CMK (cell line): ENCODE results near the gene SF3A1.

ENCODE experiments used
- DNase-seq: peaks from one replicate; pipeline ENCODE4 v3.0.0-alpha.2; 2010; ENCODE audit warnings: low read depth

The SF3A1 gene

DNA sequence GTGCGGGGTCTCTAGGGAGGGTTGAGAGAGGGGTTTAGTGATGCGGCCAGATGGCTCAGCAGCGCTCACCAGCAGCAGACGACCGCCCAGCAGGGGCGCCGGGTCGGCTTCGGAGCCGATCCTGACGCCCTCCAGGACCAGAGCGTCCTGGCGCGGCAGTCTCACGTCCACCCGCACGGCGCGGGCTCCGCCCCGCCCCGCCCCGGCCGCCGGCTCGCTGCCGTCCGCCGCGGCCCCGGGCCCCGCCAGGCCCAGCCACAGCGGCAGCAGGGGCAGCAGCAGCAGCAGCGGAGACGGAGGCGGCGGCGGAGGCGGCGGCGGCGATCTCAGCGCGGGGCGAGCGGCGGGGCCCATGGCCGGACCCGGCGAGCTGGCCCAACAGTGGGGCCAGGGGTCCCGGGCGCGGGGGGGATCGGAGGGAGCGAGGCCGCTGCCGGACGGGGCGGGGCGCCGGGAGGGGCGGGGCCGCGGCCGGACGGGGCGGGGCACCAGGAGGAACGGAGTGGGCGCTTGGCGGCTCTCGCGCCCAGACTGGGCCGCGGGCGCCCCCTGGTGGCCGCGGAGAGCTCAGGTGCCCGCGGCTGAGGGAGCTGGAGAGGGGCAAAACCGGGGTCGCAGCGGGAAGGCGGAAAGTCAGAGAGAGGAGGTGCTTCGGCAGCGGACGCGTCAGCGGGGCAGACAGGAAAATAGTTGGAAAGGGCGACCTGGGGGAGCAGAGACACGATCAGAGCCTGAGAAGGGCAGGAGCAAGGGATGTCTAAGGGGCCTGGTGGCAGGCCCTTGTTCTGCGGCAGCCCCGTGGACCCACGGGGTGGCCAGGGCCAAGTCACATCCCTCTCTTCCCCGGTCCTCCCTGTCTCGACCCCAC lies 30.5 kb upstream of the SF3A1 start, which contains the start of gene RNF215:
Gene RNF215 (minus strand): TSS at position 452 of the 868 bp plus-strand sequence. CDS start 98 bp downstream, at position 354.
- peak; percentile 54 for DNase-seq

DNA sequence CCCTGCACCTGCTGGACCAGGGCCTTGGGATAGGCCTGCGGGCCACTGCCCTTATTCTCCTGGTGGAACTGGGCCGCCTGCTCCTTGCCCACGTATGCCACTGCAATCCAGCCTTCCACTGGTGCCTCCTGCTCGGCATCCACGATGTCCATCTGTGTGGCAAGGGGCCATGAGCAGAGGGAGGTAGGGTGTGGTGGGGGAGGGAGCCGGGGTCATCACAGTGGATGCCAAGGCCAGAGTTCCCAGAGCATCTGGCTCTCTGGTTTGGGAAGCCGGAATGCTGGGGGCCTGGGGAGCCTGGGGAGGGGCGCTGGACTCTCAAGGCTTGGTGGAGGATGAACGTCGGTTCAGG lies 29.9 kb upstream of the SF3A1 start:
- no peak for DNase-seq

DNA sequence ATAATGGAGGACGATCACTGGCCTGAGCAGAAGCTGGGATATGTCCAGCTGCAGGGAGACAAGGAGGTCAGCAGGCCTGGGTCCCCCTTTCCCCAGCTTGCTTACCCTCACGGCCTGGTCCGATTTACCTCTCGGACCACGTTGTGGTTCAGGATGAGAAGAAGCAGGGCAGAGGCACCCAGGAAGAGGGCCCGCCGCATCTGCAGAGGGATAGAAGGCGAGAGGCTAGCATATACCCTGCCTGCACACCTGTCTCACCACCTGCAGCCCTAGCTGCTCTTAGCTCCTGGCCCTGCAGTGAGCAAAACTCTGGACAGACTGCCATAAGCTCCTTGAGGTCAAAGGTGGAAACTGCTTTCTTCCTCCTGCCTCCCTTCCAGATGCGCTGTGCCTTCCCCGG lies 29.2 kb upstream of the SF3A1 start:
- no peak for DNase-seq

DNA sequence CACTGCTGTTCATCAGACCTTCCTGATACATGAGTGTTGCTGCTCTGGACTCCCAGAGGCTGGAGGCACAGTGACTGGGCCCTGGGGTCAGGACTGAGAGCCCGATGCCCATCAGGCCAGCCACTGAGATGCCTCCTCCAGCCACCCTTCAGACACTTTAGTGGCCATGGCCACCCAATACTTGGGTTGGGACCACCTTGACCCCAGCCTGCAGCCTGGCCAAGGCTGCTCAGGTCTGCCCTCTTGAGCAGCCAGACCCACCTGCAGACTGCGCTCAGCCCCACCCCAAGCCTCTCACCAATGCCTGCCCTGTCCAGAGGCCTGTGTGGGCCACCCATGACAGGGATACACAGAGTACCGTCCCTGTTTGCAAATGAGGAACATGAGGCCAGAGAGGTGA lies 26.4 kb upstream of the SF3A1 start:
- no peak for DNase-seq

DNA sequence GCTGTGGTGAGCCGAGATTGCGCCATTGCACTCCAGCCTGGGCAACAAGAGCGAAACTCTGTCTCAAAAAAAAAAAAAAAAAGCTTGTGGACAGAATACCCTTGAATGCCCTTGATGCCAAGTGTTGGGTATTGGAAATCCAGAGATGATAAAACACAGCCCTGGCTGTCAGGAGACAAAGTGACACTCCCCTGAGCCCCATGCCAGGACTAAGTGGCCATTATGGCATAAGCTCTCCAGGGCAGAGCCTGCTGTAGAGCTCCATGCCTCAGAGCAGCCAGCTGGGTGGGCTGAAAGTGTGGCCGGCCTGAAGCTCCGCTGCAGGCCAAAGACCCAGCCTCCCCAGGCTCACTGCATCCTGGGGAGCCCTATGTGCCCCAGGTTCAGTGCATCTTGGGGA lies 25.6 kb upstream of the SF3A1 start:
- DNase-seq, result no peak

DNA sequence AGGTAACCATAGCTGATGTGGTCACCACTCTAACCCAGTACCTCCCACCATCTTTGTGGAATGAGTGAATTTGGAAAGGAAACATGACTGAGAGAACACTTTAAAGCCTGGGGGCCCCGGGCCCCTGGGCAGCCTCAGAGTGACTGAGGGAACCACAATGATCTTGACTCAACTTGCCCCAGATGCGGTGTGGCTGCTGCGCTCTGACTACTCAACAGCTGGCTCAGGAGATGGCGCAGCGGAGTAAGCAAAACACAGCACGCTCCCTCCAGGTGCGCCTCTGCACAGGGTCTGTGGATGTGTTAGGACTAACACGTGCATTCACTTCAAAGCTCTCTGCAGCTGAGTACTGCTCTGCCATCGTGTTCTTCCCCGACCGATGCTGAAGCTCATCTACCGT lies 24.6 kb upstream of the SF3A1 start:
- DNase-seq, result no peak

DNA sequence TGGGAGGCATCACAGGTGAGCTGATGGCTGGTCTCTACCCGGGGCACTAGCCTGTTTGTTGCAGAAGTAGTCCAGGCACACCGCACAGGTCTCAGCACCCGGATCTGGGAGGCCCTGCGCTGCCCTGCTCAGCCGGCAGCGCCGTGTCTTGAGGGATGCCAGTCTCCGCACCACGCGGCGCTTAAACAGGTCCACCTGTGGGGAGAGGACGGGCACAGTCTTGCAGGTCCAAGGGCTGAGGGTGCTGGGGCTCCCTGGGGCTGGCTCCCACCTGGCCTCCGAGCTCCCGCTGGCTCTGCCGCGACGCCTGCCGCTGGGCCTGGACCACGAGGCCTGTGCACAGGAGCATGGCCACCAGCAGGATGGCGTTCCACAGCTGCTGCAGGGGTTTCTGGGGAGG lies 23.3 kb upstream of the SF3A1 start:
- no peak for DNase-seq

DNA sequence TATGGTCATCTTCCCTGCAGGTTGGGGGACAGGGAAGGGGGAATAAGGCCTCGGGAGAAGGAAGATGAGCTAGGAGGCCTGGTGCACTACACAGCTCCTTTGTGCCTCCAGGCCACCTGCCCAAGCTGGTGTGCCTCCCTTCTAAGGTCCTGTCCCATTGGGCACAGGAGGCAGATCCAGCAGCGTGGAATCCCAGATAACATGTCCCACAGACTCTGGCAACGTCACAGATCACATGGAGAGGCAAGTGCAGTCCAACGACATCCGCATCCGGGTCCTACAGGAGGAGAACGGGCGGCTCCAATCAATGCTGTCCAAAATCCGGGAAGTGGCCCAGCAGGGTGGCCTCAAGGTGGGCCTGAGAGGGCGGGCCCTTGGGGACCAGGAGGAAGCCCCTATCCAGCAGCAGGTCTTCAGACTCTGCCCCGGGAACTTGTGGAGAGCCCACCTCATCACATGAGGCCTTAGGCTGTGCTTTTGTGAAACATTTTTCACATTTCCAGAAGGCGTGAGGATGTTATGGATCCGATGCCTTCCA lies 18.7 kb upstream of the SF3A1 start:
- DNase-seq, result no peak

DNA sequence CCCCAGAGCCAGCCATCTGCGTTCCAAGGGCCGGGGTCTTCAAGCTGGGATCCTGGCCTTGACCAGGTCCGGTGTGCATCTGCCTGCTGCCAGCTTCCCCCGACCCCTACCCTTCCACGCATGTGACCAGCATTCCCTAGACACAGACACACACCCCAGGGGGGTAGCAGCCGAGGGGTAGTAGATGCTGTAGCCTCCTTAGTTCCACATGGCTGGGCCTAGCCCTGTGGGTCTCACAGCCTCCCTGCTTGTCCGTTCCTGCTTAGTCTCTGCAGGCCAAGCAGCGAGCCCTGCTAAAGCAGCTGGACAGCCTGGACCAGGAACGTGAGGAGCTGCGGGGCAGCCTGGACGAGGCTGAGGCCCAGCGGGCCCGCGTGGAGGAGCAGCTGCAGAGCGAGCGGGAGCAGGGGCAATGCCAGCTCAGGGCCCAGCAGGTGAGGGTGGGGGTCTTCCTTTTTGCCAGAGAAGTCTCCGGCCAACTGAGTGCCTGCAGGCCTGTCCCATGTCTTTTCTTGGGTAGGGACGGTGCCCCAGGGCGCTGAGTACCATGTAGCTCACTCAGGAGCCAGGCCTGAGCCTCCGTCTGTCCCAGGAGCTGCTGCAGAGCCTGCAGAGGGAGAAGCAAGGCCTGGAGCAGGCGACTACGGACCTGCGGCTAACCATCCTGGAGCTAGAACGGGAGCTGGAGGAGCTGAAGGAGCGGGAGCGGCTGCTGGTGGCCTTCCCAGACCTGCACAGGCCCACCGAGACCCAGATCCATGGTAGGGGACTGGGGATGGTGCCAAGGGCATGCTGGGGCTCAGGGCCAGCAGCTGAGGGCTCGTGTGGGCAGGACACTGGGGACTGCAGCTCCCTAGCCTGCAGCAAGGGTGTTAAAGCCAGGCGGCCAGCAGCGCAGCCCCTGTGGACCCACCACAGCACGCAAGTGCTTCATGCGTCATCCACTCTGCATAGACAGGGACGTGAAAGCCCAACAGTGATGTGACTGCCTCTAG lies 16.9 kb upstream of the SF3A1 start:
- DNase-seq, result no peak

DNA sequence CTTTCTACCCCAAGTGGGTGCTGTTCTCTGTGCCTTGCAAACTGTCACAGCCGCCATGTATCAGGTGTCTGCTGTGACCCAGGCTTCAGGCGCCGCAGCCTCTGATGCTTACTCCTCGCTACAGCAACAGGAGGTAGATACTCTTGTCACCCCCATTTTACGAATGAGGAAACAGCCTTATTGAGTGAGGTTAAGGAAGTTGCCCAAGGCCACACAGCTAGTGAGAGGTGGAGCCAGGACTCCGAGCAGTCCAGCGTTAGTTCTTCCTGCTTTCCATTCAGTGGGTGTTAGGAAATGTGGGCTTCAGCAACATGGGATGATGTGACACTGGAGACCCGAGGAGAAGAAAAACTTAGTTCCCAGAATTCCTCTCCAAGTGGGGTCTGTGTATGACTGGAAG lies 16.2 kb upstream of the SF3A1 start:
- no peak for DNase-seq

DNA sequence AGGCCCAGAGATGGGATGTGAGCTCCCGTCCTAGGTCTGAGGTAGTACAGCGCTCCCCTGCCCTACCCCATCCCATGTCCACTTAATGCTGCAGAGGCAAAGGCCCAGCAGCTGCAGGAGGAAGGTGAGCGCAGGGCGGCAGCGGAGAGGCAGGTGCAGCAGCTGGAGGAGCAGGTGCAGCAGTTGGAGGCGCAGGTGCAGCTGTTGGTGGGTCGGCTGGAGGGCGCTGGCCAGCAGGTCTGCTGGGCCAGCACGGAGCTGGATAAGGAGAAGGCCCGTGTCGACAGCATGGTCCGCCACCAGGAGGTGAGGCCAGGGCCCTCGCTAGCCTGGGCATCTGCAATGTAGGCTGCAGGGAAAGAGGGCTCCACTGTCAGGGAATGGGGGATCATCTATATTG lies 15.3 kb upstream of the SF3A1 start:
- DNase-seq, result no peak

DNA sequence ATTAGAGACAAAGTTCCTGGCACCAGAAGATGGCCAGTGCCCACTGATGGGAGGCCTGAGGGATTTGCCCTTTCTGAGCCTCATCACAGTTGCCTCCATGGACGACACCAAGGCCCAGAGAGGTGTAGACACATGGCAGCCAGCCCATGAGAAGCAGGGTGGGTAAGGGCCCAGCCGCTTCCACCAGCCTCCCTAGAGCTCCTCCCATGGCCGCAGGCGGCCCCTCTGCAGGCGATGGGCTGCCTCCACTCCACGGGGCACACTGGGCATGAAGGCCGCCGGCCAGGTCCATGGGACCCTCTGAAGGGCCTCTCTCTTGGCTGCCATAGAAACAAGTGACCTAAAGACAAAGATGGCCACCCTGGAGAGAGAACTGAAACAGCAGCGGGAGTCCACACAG lies 14.6 kb upstream of the SF3A1 start:
- no peak for DNase-seq

DNA sequence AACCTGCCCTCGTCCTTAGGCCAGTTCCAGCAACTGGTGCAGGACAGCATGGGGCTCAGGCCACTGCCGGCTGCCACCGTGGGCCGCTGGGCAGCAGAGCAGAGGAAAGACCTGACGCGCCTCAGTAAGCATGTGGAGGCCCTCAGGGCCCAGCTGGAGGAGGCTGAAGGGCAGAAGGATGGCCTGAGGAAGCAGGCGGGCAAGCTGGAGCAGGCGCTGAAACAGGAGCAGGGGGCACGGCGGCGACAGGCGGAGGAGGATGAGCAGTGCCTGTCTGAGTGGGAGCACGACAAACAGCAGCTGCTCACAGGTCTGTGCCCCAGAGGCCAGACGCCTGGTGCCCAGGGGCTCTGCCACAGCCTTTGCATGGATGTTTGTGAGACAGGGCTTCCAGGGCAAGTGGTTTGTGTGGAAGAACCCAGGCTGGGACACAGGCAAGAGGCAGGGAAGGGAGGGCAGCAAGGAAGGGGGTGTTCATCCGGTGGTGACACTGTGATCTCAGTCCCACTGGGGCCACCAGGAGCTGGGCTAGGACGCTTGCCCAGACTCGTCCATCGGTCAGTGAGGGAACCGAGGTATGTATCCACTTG lies 14.0 kb upstream of the SF3A1 start:
- DNase-seq, result no peak

DNA sequence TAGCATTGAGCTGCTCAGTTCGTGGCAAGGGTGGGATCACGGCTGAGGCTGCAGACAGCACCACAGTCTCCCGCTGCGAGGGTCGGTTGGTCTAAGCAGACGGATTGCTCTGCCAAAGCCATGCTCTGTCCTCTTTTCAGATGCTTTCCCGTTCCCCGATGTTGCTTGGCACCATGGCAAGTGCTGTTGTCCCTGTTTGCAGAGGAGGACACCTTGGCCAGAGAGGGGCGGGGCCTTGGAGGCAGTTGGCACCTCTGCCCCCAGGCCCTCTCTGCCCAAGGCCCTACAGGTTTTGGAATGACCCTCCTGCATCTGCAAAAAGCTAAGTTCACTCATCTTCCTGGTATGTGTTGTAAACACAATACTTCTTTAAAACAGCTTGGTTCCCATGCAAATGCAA lies 11.7 kb upstream of the SF3A1 start:
- no peak for DNase-seq

DNA sequence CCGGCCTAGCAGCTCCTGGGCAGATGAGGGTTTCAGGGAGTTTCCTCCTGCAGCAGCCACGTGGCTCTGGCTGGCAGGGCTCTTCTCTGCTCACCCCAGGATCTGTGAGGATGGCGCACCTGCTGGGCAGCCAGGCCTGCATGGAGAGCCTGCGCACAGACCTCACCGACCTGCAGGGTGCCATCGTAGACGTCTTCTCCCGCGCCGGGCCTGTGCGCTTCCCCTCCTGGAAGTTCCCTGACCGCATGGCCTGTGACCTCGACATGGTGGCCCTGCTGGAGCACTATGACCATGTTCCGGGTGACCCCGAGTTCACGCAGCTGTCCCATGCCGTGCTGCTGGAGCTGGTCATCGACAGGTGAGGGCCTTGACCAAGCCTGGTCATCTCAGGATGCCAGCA lies 9.2 kb upstream of the SF3A1 start:
- no peak for DNase-seq

DNA sequence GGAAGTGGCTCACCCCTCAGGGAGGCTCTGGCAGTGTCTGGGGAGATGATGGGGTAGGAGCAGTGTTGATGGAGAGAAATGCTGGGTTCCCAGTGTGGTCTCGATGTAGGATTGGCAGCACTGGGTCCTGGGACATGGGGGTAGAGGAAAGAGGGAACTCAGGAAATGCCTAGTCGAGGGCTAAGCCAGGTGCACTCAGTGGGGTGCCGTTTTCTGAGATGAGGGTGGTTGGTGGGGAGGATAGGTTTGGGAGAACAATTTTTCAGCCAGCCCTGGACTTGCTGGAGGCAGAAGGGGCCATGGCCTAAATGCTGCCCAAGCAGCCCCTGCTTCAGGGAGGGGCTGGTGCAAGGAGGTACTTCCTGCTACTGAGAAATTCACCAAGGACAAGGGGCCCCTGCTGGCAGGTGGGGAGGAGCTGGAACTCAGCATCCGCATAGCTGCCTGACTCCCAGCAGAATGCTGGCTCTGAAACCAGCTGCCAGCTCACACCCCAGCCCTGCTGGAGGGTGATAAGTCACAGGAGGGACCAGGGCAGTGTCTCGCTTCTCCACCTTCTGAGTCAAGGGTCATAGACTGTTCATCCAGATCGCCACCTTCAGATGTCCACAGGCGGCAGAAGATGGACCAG lies 6.1 kb upstream of the SF3A1 start:
- DNase-seq, result no peak

DNA sequence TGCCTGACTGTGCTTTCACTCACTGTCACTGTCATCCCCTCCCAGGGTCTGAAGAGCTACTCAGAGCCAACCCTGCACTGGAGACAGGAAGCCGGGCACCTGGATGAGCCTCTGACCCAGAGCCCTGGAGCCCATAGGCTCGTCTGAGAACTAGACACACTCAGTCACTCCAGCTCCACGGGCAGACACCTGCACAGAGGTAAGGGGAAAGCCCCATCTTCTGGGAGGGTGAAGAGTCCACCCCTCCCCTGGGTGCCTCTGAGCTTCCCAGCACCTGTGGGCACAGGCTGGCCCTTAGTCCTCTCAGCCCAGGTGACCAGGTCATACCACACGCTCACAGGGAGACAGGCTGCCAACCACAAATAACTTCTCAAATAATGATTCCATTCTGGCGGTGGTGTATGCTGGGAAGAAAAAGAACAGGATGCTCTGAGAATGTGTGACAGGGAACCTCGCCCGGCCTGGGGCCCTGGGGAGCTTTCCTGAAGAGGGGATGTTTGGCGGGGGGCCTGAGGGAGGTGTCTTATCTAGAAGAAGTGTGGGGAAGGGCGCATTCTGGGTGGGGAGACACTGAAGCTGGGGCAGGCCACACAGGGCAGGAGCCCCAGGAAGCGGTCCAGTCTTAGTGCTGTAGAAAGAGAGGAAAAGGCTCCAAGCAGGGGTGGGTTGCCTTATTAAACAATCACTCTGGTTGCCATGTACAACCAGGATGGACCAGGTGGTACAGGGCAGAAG lies 5.4 kb upstream of the SF3A1 start:
- DNase-seq, result no peak

DNA sequence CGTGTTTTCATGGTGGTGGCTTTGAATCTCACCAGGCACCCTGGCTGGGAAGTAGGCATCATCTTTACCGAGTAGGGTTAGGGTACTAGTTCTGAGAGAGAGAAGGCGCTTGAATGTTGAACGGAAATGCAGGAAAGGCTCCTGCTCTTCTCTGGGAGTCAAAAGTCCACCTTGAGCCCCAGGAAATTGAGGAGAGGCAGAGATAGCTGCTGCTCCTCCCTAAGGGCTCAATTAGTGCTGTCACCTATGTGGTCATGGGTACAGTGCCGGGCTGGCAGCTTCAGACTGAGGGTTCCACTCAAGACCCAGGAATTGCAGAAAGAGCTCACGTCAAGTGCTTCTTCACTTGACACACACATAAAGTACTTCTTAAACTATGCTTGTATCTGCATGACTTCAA lies 1.8 kb upstream of the SF3A1 start:
- no peak for DNase-seq

DNA sequence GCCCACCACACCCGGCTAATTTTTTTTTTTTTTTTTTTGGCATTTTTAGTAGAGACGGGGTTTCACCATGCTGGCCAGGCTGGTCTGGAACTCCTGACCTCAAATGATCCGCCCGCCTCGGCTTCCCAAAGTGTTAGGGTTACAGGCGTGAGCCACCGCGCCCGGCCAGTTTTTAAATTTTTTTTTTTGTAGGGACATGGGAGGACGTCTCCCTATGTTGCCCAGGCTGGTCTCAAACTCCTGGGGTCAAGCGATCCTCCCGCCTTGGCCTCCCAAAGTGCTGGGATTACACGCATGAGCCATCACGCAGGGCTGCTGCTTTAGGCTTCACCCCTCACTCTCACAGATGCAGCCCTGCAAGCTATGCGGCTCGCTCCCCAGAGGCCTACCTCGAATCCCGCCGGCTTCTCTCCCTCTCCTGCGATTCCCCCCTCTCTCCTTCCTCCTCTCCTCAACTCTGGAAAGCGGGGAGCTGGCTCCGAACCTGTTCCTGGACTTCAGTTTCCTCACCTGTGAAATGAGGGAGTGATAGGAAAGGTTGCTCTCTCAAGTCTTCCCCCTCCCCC lies 1.0 kb upstream of the SF3A1 start:
- no peak for DNase-seq

DNA sequence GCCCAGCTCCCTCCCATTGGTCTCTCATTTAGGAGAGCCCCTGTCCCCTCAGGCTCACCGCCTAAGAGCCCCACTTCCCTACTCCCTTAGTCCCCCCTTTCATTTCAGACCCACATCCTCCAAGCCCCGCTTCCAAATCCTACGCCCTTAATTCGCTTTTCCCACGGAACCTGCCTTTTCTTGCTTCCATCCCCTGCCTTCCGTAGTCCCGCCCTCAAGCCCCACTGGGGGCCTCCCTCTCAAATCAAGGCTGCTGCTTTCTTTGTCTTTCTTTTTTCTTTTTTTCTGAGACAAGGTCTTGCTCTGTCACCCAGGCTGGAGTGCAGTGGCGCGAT lies 509 bp upstream of the SF3A1 start:
- DNase-seq, result no peak

DNA sequence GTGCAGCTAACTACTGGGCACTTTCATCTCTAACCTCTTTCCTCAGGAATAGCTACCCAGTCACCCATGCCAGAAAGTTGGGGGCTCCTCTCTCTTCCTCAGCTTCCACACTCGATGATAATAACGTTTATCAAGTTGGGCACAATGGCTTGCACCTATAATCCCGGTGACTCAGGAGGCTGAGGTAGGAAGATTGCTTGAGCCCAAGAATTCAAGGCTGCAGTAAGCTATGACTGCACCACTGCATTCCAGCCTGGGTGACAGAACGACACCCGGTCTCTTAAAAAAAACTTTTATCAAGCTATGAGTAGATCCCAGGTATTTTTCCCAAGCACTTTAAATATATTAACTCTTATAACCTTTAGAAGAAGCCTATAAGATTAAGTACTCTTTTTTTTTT lies 2.0 kb downstream of the SF3A1 start:
- no peak for DNase-seq
